Ovary (tissue), 9 donors: ENCODE measurements around the gene GPR27. TPM values are rescaled to one million over a fixed set of nuclear protein-coding genes. Genes with fewer than 3 reads are reported as not detected.

Source experiments
- DNase-seq, 5 donors: peaks; one replicate each; pipeline ENCODE4 v3.0.0-alpha.2; 2019 to 2020
- H3K27ac ChIP-seq, 2 donors: fragments of 200-600 bp; one replicate each; pipeline versions ENCODE4 v1.5.1 to v1.8.0; 2019 to 2022
- H3K27me3 ChIP-seq: fragments of 200-600 bp; one replicate; pipeline ENCODE4 v1.8.0; 2022
- H3K36me3 ChIP-seq: fragments of 200-600 bp; sonication (generic); one replicate; pipeline ENCODE4 v1.5.1; 2019
- H3K4me1 ChIP-seq: one replicate; pipeline ENCODE4 v1.8.1; 2013; ENCODE audit warnings: mild to moderate bottlenecking, moderate library complexity; ENCODE audit not compliant: insufficient read depth
- H3K4me3 ChIP-seq: fragments of 200-600 bp; sonication (generic); one replicate; pipeline ENCODE4 v1.5.1; 2017
- H3K9me3 ChIP-seq, 2 donors: fragments of 200-600 bp in 1 of 2; sonication (generic) in 1 of 2; one replicate each; pipeline versions ENCODE4 v1.5.1 to v1.8.1; 2013 to 2019; ENCODE audit warnings: mild to moderate bottlenecking in 1 of 2, moderate library complexity in 1 of 2
- EP300 ChIP-seq: sonication (generic); formaldehyde crosslinking; IDR thresholded peaks from one replicate; pipeline ENCODE4 v1.6.1; 2017; ENCODE audit warnings: antibody characterized with exemption
- POLR2A ChIP-seq: fragments of 450-650 bp; IDR thresholded peaks from one replicate; pipeline ENCODE4 v1.6.1; 2017; ENCODE audit warnings: antibody characterized with exemption, mild to moderate bottlenecking, moderate library complexity
- WGBS, 3 donors: extraction: QIAGEN DNeasy Blood & Tissue Kit in 1 of 3; methylation state at CpG; one replicate each; pipeline versions ENCODE4 v1.1.5 to v1.1.7; 2013 to 2017; 5-methylcytosine and 5-hydroxymethylcytosine counted together
- intact Hi-C, 4 donors: fragments of 100-400 bp; cut with DNase I; formaldehyde crosslinking; loops; one replicate each; pipeline versions ENCODE4 v1.11.0 to v1.15.1; 2022 to 2023
- polyA plus RNA-seq, 2 donors: library from polyadenylated mRNA; stranded (reverse); fragments of 200-250 nt in 1 of 2; fragments of 350-450 nt in 1 of 2; fragmentation: Illumina TruSeq in 1 of 2; extraction: RNeasy Lipid Tissue Mini Kit (QIAGEN cat#74804) in 1 of 2; gene quantifications; one replicate each; pipeline ENCODE4 v1.2.3, GENCODE V29; 2013 to 2014
- total RNA-seq, 7 donors: library from RNA; depleted of rRNA in 2 of 7; stranded (reverse); fragments of >200 nt in 2 of 7; fragmentation: NEBNext Ultra II Directional in 3 of 7; extraction: Animal tissue kit (Norgen Biotek cat#: 25700) in 3 of 7; gene quantifications; one replicate each; pipeline versions ENCODE4 v1.1.0 to v1.2.4, GENCODE V29; 2016 to 2023
- TF ChIP-seq, protein P1 (sequence below), 3 donors: fragments of 450-650 bp in 2 of 3; fragments of 200-600 bp in 1 of 3; IDR thresholded peaks; one replicate each; pipeline versions ENCODE4 v1.5.1 to v1.8.0; 2016 to 2022; ENCODE audit warnings: antibody characterized with exemption in 3 of 3, mild to moderate bottlenecking in 1 of 3
- donor health status: DM: no; HTN: no; CAD: no; lungs with moderate emphysema.
- donor health status: DM: no; HTN: no; CAD: no.
- donor health status: Bipolar disorder and iron deficiency.
- donor health status: DM: yes; HTN: yes; CAD: no.
- donor health status: DM: no; HTN: no; CAD: no.
- donor health status: DM: yes; HTN: yes; CAD: no.

Gene GPR27
- total and polyA plus RNA-seq, 9 donors = 2.1 to 12.7 (median 6.1) TPM

DNA sequence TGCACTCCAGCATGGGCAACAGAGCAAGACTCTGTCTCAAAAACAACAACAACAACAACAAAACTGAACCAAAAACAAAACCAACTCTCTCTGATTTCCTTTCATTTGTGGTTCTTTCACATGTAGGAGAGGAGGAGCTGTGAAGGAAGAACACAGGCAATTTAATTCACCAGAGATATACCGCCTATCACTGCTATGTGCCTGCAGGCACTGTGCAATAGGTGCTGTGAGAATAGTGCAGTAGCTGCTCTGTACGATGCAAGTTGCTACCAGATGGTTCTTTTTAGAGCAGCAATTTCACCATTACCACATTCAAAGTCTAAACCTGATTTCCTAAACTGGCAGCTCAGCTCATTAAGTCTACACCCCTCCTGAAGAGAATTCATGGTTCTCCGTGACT is 42.6 kb downstream of the GPR27 start:
- DNase-seq = no peak
- TF ChIP-seq EP300 (no peak), POLR2A (no peak)
- TF ChIP-seq, protein P1, sequence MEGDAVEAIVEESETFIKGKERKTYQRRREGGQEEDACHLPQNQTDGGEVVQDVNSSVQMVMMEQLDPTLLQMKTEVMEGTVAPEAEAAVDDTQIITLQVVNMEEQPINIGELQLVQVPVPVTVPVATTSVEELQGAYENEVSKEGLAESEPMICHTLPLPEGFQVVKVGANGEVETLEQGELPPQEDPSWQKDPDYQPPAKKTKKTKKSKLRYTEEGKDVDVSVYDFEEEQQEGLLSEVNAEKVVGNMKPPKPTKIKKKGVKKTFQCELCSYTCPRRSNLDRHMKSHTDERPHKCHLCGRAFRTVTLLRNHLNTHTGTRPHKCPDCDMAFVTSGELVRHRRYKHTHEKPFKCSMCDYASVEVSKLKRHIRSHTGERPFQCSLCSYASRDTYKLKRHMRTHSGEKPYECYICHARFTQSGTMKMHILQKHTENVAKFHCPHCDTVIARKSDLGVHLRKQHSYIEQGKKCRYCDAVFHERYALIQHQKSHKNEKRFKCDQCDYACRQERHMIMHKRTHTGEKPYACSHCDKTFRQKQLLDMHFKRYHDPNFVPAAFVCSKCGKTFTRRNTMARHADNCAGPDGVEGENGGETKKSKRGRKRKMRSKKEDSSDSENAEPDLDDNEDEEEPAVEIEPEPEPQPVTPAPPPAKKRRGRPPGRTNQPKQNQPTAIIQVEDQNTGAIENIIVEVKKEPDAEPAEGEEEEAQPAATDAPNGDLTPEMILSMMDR (IDR thresholded peaks at IDR 0.05) = no peak
- no peaks in the 10 kb centered on the region for H3K27me3 ChIP-seq

DNA sequence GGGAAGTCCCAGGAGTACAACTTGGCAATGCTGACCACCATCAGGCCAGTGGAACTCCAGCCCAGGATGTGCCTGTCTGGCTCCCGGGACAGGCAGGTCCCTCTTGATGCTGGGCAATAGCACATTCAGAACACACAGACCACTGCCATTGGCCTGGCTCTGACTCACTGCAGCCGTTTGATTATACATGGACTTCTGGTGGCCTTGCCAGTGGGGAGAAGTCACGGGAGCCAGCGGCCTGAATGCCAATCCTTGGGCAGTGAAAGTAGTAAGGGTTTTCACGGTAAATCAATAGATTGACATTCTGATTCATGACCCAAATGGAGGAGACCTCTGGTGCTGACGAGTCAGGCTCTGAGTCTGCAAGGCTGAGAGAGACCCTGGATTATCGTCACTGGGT is 43.8 kb downstream of the GPR27 start:
- H3K4me3 ChIP-seq = no peak overlapping the region
- WGBS, 3 donors = 79 to 90% (median 83%) methylated on average over 7 of the region's 7 CpGs
- H3K27ac ChIP-seq = no peak overlapping the region
- intact Hi-C loops = no loop called here
- no peak for DNase-seq
- no peaks in the 10 kb centered on the region for H3K9me3 ChIP-seq
- no peaks in the 10 kb centered on the region for H3K4me1 ChIP-seq
- no peaks in the 10 kb centered on the region for H3K36me3 ChIP-seq
- TF ChIP-seq EP300 (no peak), POLR2A (no peak)
- TF ChIP-seq, protein P1 (IDR thresholded peaks at IDR 0.05) = no peak
- no peaks in the 10 kb centered on the region for H3K27me3 ChIP-seq

More for the DNA sequence above, 42.6 kb downstream of the GPR27 start:
- no peaks in the 10 kb centered on the region for H3K9me3 ChIP-seq
- H3K36me3 ChIP-seq = no peaks in the 10 kb centered on the region
- WGBS, 3 donors = 77 to 83% (median 79%) methylated on average over 3 of the region's 3 CpGs
- intact Hi-C loops = no loop called here
- no peaks in the 10 kb centered on the region for H3K4me1 ChIP-seq
- H3K27ac ChIP-seq = no peak overlapping the region
- no peak overlapping the region for H3K4me3 ChIP-seq

DNA sequence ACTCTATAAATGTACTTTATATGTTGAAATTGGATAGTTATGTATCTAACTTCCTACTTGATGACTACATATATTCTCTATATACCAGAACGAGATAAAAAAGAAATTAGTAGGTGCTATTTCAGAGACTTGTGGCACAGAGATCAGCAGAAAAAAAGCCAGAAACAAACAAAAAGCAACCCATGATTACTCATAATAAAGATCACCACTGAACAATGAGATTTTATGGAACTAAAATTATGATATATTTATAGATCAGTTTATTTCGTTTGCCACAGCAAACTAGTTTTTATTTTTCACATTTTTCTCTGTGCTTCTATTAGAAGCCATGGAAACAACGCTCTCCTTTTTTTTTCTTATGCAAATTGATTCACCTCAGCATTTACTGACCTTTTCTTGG is 46.4 kb downstream of the GPR27 start:
- H3K36me3 ChIP-seq = no peaks in the 10 kb centered on the region
- H3K9me3 ChIP-seq = no peaks in the 10 kb centered on the region
- TF ChIP-seq POLR2A = no peak
- no peak for TF ChIP-seq EP300
- TF ChIP-seq, protein P1 (IDR thresholded peaks at IDR 0.05) = no peak
- WGBS, 3 donors = 39 to 48% (median 47%) methylated on average over 3 of the region's 3 CpGs
- no peak for DNase-seq
- no peaks in the 10 kb centered on the region for H3K27me3 ChIP-seq
- H3K4me3 ChIP-seq = no peak overlapping the region
- H3K4me1 ChIP-seq = no peaks in the 10 kb centered on the region
- intact Hi-C loops = no loop called here
- no peak overlapping the region for H3K27ac ChIP-seq

DNA sequence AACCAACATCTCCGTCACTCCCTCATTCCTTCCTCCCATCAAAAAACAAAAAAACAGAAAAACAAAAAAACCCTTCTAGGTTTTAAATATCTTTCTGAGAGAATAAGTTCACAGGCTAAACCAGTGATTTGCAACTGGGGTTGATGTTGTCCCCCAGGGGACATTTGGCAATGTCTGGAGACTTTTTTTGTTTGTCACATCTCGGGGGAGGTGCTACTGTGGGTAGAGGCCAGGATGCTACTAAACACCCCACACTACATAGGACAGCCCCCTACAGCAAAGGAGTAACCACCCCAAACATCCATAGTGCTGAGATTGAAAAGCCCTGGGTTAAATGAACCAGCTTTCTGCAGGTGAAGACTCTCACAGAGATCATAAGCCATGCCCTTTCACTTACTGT is 48.3 kb downstream of the GPR27 start:
- Histone ChIP-seq H3K4me3 (no peak overlapping the region), H3K27ac (no peak overlapping the region), H3K27me3 (no peaks in the 10 kb centered on the region), H3K4me1 (no peaks in the 10 kb centered on the region), H3K9me3 (no peaks in the 10 kb centered on the region), H3K36me3 (no peaks in the 10 kb centered on the region)
- DNase-seq = no peak
- 78 to 86% (median 86%) methylated on average over 2 of the region's 2 CpGs for WGBS, 3 donors
- TF ChIP-seq POLR2A (no peak), EP300 (no peak)
- TF ChIP-seq, protein P1 (IDR thresholded peaks at IDR 0.05) = no peak
- intact Hi-C loops = no loop called here
